ENCODE results near the gene MRM1.
A peak's percentile ranks its signal among the peaks of the same experiment; 100 is the strongest.
"Not testable (repeated sequence)": the region's sequence is repeated elsewhere in the genome, so short reads cannot be mapped to it uniquely, and the experiment has no call there.

Gene MRM1

GRCh38 chr17:36602030-36602748 is 806 bp downstream of the MRM1 start:
- no peak for DNase-seq

GRCh38 chr17:36602924-36603384 is 1.6 kb downstream of the MRM1 start:
- no peak for DNase-seq

DNA sequence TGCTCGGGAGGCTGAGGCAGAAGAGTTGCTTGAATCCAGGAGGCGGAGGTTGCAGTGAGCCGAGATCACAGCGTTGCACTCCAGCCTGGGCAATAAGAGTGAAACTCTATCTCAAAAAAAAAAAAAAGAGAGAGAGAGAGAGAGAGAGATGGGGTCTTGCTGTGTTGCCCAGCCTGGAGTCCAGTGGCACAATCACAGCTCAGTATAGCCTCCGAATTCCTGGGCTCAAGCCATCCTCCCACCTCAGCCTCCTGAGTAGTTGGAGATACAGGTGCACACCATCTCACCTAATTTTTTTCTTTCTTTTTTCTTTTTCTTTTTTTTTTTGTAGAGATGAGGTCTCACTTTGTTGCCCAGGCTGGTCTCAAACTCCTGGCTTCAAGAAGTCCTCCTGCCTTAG is 3.6 kb downstream of the MRM1 start:
- not testable (repeated sequence) for DNase-seq

DNA sequence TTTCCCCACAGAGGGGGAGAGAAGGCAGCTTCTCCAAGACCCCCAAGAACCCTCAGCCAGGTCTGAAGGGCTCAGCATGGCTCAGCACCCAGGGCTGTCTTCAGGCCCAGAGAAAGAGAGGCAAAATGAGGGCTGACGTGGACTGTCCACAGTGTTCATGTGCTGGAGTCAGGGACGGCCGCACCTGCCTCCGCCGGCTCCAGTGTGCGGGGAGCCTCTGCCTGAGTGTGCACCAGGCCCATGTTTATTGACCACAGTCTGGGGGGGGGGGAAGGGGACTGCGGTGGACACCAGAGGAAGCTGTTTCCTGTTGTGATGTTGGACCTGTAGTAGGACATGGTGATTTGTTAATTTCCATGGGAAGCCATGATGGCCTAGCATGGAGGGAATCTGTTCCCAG is 6.9 kb downstream of the MRM1 start:
- DNase-seq = no peak

- no peak for DNase-seq
These were observed 7.6 kb downstream of the MRM1 start for GRCh38 chr17:36608794-36609497.

- no peak for DNase-seq
These were observed 8.1 kb downstream of the MRM1 start for GRCh38 chr17:36609498-36609862.

DNA sequence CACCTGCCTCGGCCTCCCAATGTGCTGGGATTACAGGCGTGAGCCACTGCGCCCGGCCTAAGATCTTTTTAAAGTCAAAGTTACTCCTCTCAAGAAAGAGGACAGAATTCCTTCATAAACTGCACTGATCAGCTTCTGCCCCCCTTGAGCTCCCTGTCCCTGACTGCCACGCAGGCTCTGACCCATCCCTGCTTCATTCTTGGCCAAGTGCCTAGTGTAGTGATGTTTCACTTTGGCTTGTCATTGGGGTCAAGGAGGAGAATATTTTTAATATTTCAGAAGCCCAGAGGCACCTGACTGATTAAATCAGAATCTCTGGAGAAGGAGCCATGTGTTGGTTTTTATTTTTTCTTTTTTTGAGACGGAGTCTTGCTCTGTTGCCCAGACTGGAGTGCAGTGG is 9.1 kb downstream of the MRM1 start:
- DNase-seq = no peak

DNA sequence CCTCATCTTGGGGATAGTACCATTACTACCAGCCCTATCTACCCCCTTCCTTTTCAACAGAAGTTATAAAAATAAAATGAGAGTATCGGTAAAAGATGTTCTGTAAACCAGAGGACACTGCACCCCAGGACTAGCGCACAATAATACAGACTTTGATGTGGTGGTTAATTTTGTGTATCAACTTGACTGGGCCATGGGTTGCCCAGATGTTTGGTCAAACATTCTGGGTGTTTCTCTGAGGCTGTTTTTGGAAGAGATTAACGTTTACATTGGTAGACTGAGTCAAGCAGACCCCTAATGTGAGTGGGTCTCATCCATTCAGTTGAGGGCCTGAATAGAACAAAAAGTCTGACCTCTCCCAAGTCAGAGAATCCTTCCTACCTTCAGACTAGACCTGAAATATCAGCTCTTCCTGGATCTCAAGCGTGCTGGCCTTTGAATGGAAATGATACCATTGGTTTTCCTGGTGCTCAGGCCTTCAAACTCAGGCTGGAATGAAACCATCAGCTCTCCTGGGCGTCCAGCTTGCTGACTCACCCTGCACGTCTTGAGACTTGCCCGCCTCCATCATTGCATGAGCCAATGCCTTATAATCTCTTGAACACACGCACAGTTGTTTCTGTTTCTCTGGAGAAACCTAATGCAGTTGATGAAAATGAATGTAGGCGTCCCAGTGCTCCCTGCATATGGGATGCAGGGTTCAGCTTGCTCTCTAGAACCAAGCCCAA is 10.1 kb downstream of the MRM1 start:
- DNase-seq = no peak

GRCh38 chr17:36612323-36612722 is 10.9 kb downstream of the MRM1 start:
- no peak for DNase-seq

- DNase-seq = no peak
These were observed 11.8 kb downstream of the MRM1 start for GRCh38 chr17:36613155-36613554.

- DNase-seq = no peak
These were observed 12.7 kb downstream of the MRM1 start for GRCh38 chr17:36614081-36614480.

DNA sequence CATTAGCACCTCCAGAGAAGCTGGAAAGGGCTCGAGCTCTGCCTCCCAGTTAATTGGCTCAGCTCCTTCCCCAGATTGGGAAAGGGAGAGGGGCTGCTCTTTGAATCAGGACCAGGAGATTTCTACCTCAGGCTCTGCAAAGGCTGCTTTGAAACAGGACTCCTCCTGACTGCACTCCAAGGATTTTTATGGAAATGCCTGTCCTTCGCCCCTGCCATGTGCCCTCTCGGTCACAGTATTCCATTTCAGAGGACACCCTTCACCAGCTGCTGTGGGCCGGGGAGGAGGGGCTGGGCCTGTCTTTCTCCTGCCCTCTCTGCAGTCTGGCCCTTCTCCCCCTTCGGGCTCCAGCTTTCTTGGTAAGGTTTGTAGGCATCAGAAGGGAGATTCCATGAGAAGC is 13.6 kb downstream of the MRM1 start:
- no peak for DNase-seq

GRCh38 chr17:36616061-36617029 is 15.0 kb downstream of the MRM1 start:
- no peak for DNase-seq

GRCh38 chr17:36617773-36618172 is 16.4 kb downstream of the MRM1 start:
- no peak for DNase-seq

- no peak for DNase-seq
These were observed 21.9 kb downstream of the MRM1 start for GRCh38 chr17:36623281-36623680.

DNA sequence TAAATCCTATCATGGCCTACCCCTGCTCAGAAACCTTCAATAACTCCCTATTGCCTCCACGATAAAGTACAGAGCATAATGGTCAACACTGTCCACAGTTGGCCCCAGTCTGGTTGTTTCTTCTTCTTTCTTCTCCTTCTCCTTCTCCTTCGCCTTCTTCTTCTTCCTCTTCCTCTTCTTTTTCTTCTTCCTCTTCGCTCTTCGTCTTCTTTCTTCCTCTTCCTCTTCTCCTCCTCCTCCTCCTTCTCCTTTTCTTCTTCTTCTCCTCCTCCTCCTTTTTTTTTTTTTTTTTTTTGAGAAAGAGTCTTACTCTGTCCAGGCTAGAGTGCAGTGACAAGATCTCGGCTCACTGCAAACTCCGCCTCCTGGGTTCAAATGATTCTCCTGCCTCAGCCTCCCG is 23.8 kb downstream of the MRM1 start:
- no peak for DNase-seq

DNA sequence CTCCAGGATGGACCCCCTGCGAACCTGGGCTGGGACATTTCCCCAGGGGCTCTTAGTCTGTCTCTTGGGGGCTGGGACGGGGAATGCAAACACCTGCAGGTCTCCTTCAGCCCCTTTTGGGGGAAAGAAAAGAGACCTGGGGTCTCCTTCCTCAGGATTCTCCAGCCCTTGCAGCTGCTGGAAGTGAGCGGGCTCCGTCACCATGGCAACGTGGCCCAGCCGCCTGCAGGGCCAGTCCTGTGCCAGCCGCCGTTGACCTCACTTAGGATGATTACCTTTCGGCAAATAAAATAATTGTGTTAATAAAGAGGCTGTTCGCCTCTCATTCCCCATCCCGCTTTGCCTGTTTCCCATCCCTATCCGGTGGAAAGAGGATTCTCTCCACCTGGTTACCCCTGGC is 25.7 kb downstream of the MRM1 start:
- DNase-seq = no peak

GRCh38 chr17:36628576-36628975 is 27.2 kb downstream of the MRM1 start:
- DNase-seq = no peak

GRCh38 chr17:36629252-36629847 is 28.0 kb downstream of the MRM1 start:
- DNase-seq = peak; percentile 67

GRCh38 chr17:36629970-36630502 is 28.7 kb downstream of the MRM1 start:
- no peak for DNase-seq

DNA sequence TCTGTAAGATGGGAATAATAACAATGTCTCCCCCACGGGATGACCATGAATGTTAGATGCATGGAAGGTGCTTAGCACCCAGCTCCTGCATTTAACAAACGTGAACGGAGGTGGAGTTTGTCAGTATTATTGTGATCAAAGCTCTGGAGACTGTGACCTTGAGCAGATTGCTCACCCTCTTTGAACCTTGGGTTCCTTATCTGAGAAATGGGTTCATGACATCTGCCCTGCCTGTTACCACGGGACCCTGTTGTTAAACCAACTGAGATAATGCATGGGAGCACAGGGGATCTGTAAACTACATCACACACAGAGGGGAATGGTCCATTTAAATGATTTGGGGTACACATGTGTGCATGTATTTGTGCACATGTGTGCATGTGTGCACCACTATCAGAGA is 29.6 kb downstream of the MRM1 start:
- no peak for DNase-seq
